Left renal pelvis (tissue), 4 donors: ENCODE results near the gene TMEM47. TPM values are rescaled to one million over a fixed set of nuclear protein-coding genes. Genes with fewer than 3 reads are reported as not detected.

Experiments used
- DNase-seq, 4 donors: peaks; one replicate each; pipeline ENCODE4 v3.0.0-alpha.2; 2013; ENCODE audit warnings: low read depth in 4 of 4, low spot score in 3 of 4
- polyA plus RNA-seq, 4 donors: library from polyadenylated mRNA; unstranded; fragments of 120-200 nt; gene quantifications; one replicate each; pipeline ENCODE4 v1.2.1, GENCODE V29; 2013; ENCODE audit not compliant: insufficient read length in 4 of 4

The TMEM47 gene
- 10 to 100 TPM; 27.4 to 47.4 (median 40.2) TPM for polyA plus RNA-seq

DNA sequence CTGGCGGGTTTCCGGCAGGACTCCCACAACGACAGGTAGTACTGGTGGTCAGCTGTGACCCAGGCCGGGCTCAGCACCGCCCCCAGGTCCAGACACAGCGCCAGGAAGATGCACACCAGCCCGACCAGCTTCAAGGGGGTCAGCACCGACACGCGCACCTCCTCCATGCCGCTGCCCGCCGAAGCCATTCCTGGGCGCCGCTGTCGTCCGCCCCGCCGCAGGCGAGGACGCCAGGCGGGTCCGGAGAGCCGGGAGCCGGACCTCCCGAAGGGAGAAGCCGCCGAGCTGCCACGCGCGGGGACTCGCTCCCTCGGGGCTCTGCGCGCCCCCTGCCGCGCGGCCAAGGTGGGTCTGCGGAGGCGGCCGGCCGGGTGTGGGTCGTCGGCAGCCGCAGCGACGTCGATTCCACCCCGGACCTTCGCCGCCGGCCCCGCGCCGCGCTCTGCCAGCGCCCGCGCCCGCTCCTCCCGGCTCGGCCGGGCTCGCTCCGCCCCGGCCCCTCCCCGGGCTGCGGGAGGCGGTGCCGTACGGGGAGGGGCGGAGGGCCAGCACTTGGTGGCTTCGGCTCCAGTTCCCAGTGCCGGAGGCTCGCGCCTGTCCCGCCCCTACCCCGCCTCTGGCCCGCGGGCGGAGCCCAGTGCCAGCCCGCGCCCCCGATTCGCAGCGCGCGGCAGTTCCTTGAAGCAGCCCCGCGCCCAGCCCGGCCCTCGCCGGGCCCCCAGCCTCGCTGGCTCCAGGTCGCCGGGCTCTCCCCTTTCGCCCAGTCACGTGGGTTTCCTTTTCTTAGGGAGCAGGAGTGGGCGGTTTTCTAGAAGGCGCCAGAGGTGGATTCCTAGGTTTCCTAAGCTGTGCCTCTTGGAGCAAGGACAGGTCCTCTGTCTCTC is at the start of gene TMEM47:
Gene TMEM47 (minus strand): TSS at position 444 of the 884 bp plus-strand sequence. CDS start 256 bp downstream, at position 188.
- DNase-seq = peak in 2 of 4 donors; percentile 45

DNA sequence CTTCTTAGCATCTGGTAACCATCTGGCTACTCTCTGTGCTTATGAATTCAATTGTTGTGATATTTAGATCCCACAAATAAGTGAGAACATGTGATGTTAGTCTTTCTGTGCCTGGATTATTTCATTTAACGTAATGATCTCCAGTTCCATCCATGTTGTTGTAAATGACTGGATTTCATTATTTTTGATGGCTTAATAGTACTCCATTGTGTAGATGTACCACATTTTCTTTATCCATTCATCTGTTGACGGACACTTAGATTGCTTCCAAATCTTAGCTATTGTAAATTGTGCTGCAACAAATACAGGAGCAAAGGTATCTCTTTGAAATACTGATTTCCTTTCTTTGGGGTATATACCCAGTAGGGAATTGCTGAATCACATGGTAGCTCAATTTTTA is 30.0 kb upstream of the TMEM47 start:
- DNase-seq = no peak

DNA sequence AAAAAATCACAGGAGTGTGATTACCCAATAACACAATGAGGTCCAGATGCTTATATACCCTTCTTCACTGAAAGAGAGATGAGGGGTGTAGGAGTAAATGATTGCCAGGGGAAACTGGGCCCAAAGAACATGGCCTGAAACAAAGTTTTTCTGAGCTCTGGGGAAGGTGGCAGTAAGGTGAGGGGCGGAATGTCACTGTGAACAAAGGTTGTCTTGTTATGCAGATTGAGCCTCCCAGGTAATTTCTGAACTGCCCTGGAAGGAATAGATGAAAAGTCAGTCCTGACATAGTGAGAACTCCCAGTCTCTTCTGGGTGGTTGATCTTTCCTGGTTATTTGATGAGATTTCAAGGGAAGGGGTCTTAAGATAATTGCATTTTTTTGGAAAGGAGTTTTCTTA is 2.5 kb upstream of the TMEM47 start:
- no peak for DNase-seq

DNA sequence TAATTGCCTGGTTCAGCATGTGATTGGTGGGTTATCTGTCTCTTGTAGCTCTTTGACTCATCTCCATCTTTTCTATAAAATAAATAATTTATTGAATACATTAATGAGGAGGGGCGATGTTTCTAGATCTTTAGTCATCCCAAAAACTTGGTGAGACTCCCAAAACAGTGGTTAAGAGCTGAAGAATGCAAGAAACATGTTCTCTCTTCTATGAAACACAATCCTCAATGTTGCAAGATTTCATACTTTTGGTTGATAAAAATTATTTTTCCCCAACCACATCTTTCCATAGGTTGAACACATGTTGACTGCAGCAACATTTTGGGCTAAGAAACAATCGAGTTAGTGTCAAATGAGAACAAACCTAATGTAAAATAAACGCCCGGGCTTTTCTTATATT is 1.2 kb upstream of the TMEM47 start:
- DNase-seq = no peak

DNA sequence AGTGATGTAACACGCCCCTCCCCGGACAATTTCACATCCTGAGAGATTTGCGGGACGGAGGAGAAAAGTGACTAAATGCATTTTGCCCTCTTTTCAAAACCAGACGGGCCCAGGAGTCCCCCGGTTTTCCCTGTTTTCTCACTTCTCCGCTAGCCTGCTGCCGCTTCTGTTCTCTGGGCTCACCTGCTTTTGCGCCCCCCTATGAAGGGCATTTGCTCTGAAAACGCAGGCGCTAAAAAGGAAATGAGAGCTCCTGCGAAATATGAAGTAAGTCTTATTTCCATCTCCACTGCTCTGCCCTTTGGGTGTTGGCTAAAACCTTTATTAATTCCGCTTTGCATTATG is 613 bp upstream of the TMEM47 start:
- no peak for DNase-seq

DNA sequence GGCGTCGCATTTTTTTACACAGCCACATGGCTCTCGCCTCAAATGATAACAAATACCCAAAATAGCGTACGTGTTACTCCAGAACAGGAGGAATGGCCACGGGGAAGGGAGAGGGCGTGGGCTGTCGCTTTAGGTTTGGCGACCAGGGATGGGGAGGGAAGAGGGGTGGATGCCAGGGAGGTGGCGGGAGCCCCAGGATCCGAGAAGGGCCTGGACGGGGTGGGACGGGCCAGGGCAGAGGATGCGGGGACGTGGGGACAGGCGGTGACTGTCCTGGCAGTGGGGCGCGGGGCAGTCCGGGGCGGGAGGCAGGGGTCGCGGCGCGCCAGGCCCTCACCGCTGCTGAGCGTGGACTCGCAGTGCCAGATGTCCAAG is 631 bp downstream of the TMEM47 start:
- no peak for DNase-seq

DNA sequence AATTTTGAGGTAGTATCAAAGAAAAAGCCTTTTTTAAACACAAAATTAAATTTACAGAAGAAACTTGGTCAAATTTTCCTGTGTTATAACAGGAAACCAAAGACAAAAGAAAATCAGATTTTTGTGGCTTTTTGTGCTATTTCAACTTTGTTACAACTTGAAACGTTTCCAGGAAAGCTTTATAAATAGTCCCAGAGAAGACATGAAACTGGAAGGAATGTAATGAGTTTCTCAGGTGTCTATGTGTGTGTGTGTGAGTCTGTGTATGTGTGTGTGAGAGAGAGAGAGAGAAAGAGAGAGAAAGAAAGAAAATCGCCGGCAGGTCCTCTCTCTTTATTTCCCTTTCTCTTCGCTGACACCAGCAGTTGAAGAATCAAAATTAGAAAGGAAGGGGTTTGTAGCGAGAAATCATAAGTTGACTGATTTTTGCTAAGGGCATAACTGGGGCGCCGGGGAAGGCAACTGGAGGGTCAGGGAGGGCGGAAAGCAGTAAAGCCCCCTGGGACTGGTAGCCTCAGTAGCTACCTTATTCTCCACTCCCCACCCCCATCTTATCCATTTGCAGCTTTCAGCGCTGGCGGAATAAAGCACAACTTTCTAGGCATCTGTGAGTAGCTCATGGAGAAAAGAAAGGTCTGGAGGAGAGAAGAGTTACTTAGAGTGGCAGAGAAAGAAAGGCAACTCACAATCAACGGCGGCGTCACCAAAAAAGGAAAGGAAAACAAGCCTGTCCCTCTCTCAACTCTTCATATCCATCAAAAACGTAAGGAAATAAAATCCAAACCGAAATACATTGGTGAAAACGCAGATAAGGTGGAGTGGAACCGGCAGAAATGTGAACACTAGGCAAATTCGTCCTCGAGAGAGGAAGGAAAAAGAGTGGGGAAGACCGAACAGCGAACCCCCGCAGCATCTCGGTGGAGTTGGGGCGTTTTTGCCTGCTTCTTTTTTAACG is 1.3 kb downstream of the TMEM47 start:
- DNase-seq = no peak

DNA sequence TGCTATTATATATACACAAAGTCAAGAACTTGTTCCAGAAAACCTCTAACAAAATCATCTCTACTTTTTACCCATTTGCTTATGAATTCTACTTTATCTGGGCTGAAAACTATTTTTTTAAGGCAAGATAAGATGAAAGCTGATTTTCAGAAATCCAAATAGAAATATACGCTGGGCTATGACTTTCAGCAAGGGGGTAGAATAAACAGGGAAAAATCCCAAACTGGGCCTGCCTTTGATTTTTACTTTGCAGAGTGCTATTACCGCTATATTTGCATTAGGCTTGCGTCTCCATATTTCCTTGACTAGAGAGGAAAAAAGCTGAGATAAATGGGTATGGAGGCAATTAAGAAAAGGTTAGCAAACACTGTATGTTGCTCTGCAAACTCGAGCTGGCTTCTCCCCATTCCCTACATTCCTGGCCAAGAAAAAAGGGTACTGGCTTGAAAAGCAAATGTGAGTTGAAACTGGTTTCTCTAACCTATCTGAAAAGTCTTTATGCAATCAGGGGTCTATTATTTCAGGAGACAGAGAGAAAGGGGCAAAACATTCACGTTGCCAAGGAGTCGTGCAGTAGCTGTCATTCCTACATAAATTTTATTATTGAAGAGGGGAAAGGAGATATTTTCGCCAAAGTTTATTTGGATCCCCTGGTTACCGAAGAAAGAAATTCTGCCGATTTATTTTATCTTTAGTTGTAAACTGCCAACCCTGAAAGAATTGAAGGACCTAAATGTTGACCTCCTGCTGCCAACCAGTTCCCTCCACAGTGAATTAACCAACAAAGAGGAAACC is 2.2 kb downstream of the TMEM47 start:
- DNase-seq = no peak

DNA sequence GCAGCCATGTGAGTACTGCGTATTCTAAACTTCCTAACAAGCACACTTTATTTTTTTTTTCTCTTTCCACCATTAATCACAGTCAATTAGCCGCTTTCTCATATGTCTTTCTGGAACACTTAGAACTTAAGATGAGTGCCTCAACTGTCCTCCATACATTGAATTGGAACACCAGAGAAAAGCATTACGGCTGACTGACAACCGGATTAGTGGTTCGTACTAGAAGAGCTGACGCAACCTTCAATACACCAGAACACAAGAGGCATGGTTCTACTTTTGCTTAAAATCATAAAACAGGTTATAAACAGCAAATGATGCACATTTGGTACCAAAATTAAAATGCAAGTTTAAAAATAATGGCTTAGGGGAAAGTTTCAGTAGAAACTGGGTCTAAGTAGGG is 3.3 kb downstream of the TMEM47 start:
- no peak for DNase-seq

DNA sequence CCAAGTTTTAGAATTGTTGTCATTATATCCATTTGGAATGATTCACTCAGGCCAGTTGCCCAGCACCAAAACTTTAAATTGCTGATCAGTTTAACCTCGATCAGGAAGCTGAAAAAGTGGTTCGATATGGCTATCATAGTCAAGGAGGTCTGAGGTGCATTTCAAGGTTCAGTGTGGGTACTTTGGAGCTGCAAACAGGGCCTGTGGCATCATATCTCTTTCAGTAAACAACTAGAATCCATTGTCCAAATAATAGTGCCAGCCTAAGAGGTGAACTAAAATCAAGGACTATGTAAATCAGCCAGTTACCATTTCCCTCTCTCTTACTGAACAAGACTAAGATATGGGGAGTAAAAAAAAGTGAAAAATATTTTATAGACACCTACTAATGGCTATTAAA is 14.2 kb downstream of the TMEM47 start:
- no peak for DNase-seq

DNA sequence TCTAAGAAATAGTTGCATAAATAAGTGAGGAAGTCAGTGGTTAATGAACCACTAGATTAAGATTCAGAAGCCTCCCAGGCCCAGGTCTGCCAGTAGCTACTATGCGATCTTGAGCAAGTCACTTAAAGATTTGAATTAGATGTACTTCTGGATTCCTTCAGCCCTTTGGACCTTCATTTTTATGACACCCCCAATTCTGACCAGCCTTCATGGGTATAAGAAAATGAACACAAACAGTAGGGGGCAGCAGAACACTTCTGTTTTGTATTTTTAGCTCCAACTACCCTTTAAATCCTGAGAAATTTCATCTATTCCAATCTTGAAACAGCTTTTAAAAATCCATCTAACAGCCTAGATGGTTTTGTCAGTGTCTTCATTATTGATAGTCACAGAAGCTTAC is 19.0 kb downstream of the TMEM47 start:
- DNase-seq = no peak

DNA sequence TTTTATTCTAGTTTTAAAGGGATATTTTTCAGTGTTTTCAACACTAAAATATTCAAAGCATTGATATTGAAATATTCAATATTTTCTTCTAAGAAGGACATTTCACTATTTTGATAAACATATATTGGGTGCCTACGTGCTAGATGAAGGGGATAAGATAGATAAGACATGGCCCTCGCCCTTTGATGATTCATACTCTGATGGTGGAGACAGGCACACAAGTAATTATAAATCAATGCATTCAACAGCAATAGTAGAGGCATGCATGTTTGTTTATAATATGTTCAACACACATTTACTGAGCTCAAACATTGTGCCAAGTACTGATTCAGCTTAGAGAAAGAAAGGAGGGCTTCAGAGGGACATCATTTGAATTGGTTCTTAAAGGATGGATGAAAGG is 22.7 kb downstream of the TMEM47 start:
- no peak for DNase-seq

DNA sequence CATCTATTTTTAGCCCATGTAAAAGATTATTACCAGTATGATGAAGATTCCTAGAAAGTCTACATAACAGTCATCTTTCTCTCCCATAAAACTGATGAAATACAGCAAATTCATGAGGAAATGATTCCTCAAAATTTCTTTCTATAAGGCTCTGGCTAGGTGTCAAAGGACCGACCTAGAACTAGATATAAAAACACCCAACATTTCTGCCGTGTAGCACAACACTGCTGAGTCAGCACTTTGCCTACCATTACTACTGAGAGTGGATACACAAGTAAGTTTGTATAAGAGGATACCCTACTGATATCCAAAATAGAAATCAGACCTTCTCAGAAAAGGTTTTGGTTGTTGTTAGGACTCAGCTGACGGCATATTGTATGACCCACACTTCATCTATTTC is 24.7 kb downstream of the TMEM47 start:
- no peak for DNase-seq

DNA sequence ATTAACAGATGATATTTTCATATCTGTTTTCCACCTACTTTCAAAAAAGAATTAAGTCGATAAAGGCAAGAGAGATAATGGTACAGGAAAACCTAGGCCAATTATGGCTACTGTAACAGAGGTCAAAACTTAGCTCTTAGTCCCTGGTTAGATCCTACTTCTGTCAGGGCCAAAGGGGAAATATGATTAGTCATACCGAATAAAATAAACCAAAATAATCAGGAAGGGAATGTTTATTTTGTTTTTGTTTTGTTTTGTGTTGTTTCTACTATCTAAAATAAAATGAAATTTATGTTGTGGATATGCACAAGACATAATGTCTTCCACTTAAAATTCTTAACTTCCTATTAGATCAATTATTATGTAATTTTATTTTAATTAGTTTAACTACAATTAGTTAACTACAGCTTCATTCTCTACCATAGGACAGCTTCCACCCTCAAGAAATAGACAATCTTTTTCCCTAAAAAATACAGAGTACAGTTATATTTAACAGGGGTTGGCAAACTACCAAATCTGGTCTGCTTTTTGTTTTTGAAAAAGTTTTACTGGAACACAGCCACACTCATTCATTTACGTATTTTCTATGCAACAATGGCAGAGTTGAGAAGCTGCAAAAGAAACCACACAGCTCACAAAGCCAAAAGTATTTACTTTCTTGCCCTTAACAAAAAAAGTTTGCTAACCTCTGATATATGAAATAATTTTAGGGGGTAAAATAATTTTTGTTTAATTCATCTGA is 25.4 kb downstream of the TMEM47 start:
- DNase-seq = no peak

DNA sequence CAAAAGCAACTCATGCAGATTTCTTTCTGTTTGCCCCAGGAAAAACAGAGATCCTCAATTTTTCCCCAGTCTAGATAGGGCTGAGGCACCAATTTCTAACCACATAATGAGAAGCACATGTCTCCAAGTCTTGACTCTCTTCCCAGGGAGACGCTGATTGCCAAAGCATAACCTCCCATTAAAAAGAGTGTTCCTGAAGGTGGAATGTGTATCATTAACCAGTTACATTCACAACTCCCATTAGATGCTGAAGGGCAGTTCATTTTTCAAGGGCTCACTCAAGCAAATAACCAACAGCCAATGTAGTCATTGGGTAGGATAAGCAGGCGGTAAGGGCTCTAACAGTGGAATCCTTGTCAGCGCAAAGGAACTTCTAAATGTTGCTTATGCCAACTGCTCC is 27.5 kb downstream of the TMEM47 start:
- no peak for DNase-seq

DNA sequence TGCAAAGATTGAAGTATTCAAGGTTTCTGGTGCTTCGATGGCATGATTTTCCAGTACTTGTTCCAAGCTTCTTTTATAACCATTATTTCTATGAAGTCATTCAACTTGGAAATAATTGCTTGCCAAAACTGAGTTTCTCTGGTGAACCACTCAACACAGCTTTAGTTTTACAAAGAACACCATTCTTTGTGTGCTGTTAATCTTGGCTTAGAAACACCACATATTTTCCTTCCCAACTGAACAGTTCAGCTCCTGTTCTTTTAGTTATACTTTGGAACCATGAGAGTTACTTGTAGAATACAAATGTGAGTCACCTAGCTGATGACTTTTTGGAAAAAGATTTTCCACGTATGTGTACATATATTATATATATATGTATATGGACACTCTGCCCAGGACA is 32.7 kb downstream of the TMEM47 start:
- DNase-seq = no peak

DNA sequence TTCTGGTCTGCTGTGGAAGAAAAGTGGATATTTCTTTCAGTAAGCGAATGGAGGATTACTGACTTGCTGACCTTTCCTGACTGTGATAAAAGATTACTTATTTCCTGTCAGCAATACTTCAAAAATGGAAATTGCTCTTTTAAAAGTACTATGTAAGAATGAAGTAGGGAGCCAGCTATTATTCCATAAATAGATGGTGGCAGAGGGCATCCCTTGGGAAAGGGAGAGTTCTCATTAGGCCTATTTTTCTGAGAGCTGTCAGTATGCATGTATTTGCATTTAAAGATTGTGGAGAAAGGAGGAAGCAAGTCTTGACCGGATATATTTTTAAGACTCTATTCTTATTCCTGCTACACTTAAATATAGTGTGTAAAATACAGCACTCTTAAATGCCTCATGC is 37.2 kb downstream of the TMEM47 start:
- DNase-seq = no peak

DNA sequence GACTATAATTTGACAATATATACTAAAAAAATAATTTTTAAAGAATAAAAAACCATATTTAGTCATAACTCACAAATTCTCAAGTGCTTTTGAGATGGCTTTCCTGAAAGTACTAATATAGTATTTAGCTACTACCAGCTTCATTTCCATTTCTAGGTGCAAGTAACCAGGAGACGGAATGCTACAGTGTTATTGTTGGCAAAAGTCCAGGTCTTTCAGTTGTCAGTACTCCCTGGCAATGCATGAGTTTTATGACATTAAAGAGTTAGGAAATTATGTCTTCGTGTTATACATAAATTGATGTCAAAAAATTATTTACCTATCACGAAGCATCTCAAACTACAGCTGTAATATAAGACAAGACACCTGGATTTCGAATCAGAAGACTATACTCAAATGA is 45.0 kb downstream of the TMEM47 start:
- DNase-seq = no peak

DNA sequence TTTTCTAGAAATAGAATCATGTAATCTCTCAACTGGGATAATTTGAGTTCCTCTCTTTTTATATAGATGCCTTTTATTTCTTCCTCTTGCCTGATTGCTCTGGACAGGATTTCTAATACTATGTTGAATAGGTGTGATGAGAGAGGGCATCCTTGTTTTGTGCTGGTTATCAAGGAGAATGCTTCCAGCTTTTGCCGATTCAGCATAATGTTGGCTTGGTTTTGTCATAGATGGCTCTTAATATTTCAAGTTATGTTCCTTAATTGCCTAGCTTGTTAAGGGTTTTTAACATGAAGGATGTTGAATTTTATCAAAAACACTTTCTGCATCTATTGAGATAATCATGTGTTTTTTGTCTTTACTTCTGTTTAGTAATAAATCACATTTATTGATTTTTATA is 58.7 kb downstream of the TMEM47 start:
- no peak for DNase-seq

DNA sequence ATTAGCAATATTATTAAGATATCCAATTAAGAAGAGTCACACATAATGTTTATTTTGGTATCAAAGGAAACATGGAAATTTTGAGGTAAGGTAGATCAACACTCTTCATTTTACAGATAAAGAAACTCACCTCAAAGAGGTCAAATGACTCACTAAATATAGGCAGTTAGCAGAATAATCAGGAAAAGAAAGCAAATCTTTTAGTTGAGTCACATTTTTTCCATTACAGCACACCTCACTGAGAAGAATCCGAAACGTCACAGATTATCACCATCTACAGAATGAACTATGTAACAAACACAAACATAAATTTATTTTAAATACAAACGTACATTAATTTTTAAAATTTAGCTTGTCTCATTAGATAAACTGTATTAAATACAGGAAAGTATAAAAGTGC is 70.1 kb downstream of the TMEM47 start:
- no peak for DNase-seq
